GM23248 (cell line): ENCODE results near the gene TFRC. TPM values are rescaled to one million over a fixed set of nuclear protein-coding genes. Genes with fewer than 3 reads are reported as not detected.
"Not testable (repeated sequence)": the region's sequence is repeated elsewhere in the genome, so short reads cannot be mapped to it uniquely, and the experiment has no call there.

Experiments
- DNase-seq: peaks from one replicate; pipeline ENCODE4 v3.0.0-alpha.2; 2015
- H2AFZ ChIP-seq: fragments of 200-600 bp; sonication (generic); 2 replicates; pipeline ENCODE4 v1.6.1; 2016; ENCODE audit warnings: antibody characterized with exemption
- H3F3A ChIP-seq: fragments of 200-600 bp; sonication (generic); 2 replicates; pipeline ENCODE4 v1.6.1; 2016; ENCODE audit warnings: mild to moderate bottlenecking, antibody characterized with exemption, mixed run types; ENCODE audit not compliant: insufficient read depth
- H3K27ac ChIP-seq: fragments of 200-600 bp; sonication (generic); 2 replicates; pipeline ENCODE4 v1.5.1; 2016; ENCODE audit warnings: mild to moderate bottlenecking
- H3K27me3 ChIP-seq: fragments of 200-600 bp; sonication (generic); replicated peaks from 2 replicates; pipeline ENCODE4 v1.6.1; 2016; ENCODE audit warnings: mild to moderate bottlenecking; ENCODE audit not compliant: insufficient read depth
- H3K36me3 ChIP-seq: fragments of 200-600 bp; sonication (generic); 2 replicates; pipeline ENCODE4 v1.6.1; 2016; ENCODE audit warnings: low read depth, mild to moderate bottlenecking
- H3K4me1 ChIP-seq: fragments of 200-600 bp; sonication (generic); 2 replicates; pipeline ENCODE4 v1.6.1; 2016; ENCODE audit warnings: mild to moderate bottlenecking; ENCODE audit not compliant: insufficient read depth
- H3K4me2 ChIP-seq: fragments of 200-600 bp; sonication (generic); one replicate; pipeline ENCODE4 v1.6.1; 2016; ENCODE audit warnings: mild to moderate bottlenecking; ENCODE audit not compliant: unreplicated experiment
- H3K4me3 ChIP-seq: fragments of 200-600 bp; sonication (generic); 2 replicates; pipeline ENCODE4 v1.5.1; 2016; ENCODE audit warnings: mild to moderate bottlenecking
- H3K79me2 ChIP-seq: fragments of 200-600 bp; sonication (generic); 2 replicates; pipeline ENCODE4 v1.6.1; 2016; ENCODE audit warnings: mild to moderate bottlenecking; ENCODE audit not compliant: insufficient read depth
- H3K9ac ChIP-seq: fragments of 200-600 bp; sonication (generic); 2 replicates; pipeline ENCODE4 v1.6.1; 2016; ENCODE audit warnings: mild to moderate bottlenecking
- H3K9me2 ChIP-seq: fragments of 200-600 bp; sonication (generic); 2 replicates; pipeline ENCODE4 v1.6.1; 2016; ENCODE audit warnings: mixed run types, mild to moderate bottlenecking, moderate library complexity; ENCODE audit not compliant: insufficient read depth
- H3K9me3 ChIP-seq: fragments of 200-600 bp; sonication (generic); one replicate; pipeline ENCODE4 v1.6.1; 2017; ENCODE audit warnings: low read depth
- H4K20me1 ChIP-seq: fragments of 200-600 bp; sonication (generic); 2 replicates; pipeline ENCODE4 v1.6.0; 2016; ENCODE audit not compliant: insufficient read depth
- EZH2 ChIP-seq: fragments of 200-600 bp; sonication (generic); IDR thresholded peaks from 2 replicates; pipeline ENCODE4 v1.6.1; 2018; ENCODE audit warnings: antibody characterized with exemption, mild to moderate bottlenecking; ENCODE audit not compliant: insufficient read depth, poor library complexity, severe bottlenecking
- EZH2phosphoT487 ChIP-seq: fragments of 200-600 bp; sonication (generic); IDR thresholded peaks from 2 replicates; pipeline ENCODE4 v1.6.1; 2018; ENCODE audit warnings: antibody characterized with exemption, moderate library complexity, mild to moderate bottlenecking, low read depth; ENCODE audit not compliant: insufficient read depth
- WGBS, 2 experiments: methylation state at CpG; one replicate each; pipeline ENCODE4 v1.1.6; 2015 to 2017; ENCODE audit warnings: low lambda C conversion rate in 2 of 2, low coverage in 1 of 2; ENCODE audit errors: missing lambda C conversion rate in 2 of 2; 5-methylcytosine and 5-hydroxymethylcytosine counted together
- in situ Hi-C: fragments of 300-500 bp; cut with MboI; formaldehyde crosslinking; loops from 2 replicates; pipeline ENCODE4 v1.15.0; 2020
- polyA plus RNA-seq: library from polyadenylated mRNA; unstranded; fragments of >200 nt; fragmentation: Nextera tagmentation; extraction: Ambion mirVana; gene quantifications from 2 replicates; pipeline ENCODE4 v1.2.1, GENCODE V29; 2016
- total RNA-seq: library from RNA; depleted of rRNA; stranded (reverse); fragments of >200 nt; shearing (Covaris generic); gene quantifications from 2 replicates; pipeline ENCODE4 v1.2.3, GENCODE V29; 2014

The TFRC gene
- total and polyA plus RNA-seq, 2 experiments from 2014 or later: 64.1 to 107 TPM

DNA sequence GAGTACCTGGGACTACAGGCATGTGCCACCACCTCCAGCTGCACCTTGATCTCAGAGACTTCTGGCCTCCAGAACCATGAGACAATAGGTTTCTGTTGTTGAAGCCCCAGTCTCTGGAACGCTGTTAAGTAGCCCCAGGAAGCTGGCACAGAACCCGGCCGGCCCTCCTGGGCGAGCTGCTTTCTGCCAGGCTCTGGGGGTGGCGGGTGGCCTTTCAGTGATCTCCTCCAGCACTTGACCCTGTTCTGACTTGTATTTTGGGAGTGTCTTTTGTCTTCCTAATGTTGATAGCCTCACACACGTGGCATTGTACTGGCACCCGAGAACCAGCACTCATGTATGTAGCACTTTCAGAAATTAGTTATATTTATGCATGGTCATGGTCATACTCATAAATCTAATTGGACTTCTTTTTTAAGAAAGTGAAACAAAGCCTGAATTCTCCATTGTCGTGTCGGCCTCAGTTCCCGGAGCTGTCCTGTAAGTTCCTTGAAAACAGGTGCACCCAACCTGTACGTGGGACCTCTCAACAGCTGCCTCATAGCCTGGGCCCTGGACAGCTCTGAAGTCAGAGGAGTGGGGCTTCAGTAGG lies 74.0 kb downstream of the TFRC start:
- Histone ChIP-seq H4K20me1 (no peaks in the 10 kb centered on the region), H3K36me3 (no peaks in the 10 kb centered on the region), H3K9me2 (no peaks in the 10 kb centered on the region), H3K4me1 (no peaks in the 10 kb centered on the region), H3K4me2 (no peak overlapping the region), H3K27ac (no peak overlapping the region), H3K27me3 (peaks cover 31% of the 10 kb centered on the region), H3K9me3 (no peaks in the 10 kb centered on the region), H3K79me2 (no peaks in the 10 kb centered on the region), H3K9ac (no peak overlapping the region), H2AFZ (no peak overlapping the region), H3K4me3 (no peak overlapping the region), H3F3A (no peaks in the 10 kb centered on the region)
- WGBS, 2 experiments: 66 to 70% methylated on average over 11 of the region's 11 CpGs
- no peak for TF ChIP-seq EZH2
- TF ChIP-seq EZH2phosphoT487: no peak
- no peak for DNase-seq
- in situ Hi-C loops: no loop called here

GRCh38 chr3:196005338-196005737 lies 76.6 kb downstream of the TFRC start:
- H3K4me2 ChIP-seq, H3K9ac ChIP-seq, H2AFZ ChIP-seq, H3K4me3 ChIP-seq, H4K20me1 ChIP-seq, H3K9me3 ChIP-seq, H3F3A ChIP-seq, H3K36me3 ChIP-seq, DNase-seq, H3K27ac ChIP-seq, H3K9me2 ChIP-seq, H3K4me1 ChIP-seq, H3K79me2 ChIP-seq, in situ Hi-C loops: not testable (repeated sequence)
- WGBS, 2 experiments: 59% methylated on average over 7 to 10 of the region's 10 CpGs
- peaks cover 32% of the 10 kb centered on the region for H3K27me3 ChIP-seq

- in situ Hi-C loops, H3K4me2 ChIP-seq, H3K9me2 ChIP-seq, DNase-seq, H2AFZ ChIP-seq, H3K79me2 ChIP-seq, H3K36me3 ChIP-seq, H3F3A ChIP-seq, H4K20me1 ChIP-seq, H3K27ac ChIP-seq, H3K9me3 ChIP-seq, H3K9ac ChIP-seq, H3K4me3 ChIP-seq, H3K4me1 ChIP-seq: not testable (repeated sequence)
- peaks cover 24% of the 10 kb centered on the region for H3K27me3 ChIP-seq
- WGBS, 2 experiments: 47 to 50% methylated on average over 17 of the region's 17 CpGs
Measured at GRCh38 chr3:196004359-196005052, 77.4 kb downstream of the TFRC start.

DNA sequence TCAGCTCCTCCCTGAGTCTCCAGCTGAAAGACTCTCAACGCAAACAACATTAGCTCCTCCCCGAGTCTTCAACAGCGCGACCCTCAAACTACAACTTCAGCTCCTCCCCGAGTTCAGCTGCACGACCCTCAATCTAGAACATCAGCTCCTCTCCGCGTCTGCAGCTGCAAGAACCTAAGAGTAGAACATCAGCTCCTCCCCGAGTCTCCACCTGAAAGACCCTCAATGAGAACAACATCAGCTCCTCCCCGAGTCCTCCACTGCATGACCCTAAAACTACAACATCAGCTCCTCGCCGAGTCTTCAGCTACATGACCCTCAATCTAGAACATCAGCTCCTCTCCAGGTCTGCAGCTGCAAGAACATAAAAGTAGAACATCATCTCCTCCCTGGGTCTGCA lies 78.3 kb downstream of the TFRC start:
- DNase-seq: no peak
- Histone ChIP-seq H3K9me2 (no peaks in the 10 kb centered on the region), H3K79me2 (no peaks in the 10 kb centered on the region), H3K9me3 (no peaks in the 10 kb centered on the region), H3K27me3 (peaks cover 28% of the 10 kb centered on the region), H3K4me1 (no peaks in the 10 kb centered on the region), H2AFZ (no peak overlapping the region), H3K4me3 (no peak overlapping the region), H3K36me3 (no peaks in the 10 kb centered on the region), H3K9ac (no peak overlapping the region), H4K20me1 (no peaks in the 10 kb centered on the region), H3F3A (no peaks in the 10 kb centered on the region), H3K4me2 (no peak overlapping the region), H3K27ac (no peak overlapping the region)
- WGBS, 2 experiments: 71 to 72% methylated on average over 12 of the region's 12 CpGs
- in situ Hi-C loops: no loop called here
- TF ChIP-seq EZH2phosphoT487 (no peak), EZH2 (no peak)

DNA sequence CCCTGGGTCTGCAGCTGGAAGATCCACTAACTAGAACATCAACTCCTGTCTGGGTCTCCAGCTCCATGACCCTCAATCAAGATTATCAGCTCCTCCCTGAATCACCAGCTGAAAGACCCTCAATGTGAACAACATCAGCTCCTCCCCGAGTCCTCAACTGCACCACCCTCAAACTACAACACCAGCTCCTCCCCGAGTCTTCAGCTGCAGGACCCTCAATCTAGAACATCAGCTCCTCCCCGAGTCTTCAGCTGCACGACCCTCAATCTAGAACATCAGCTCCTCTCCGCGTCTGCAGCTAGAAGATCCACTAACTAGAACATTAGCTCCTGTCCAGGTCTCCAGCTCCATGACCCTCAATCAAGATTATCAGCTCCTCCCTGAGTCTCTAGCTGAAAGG lies 79.2 kb downstream of the TFRC start:
- H3K9ac ChIP-seq, H2AFZ ChIP-seq, H3K4me3 ChIP-seq, H3F3A ChIP-seq, H3K36me3 ChIP-seq, DNase-seq, in situ Hi-C loops, H3K27ac ChIP-seq, H4K20me1 ChIP-seq, H3K4me1 ChIP-seq, H3K4me2 ChIP-seq, H3K79me2 ChIP-seq, H3K9me2 ChIP-seq, H3K9me3 ChIP-seq: not testable (repeated sequence)
- H3K27me3 ChIP-seq: peaks cover 35% of the 10 kb centered on the region
- WGBS, 2 experiments: 56 to 65% methylated on average over 6 of the region's 6 CpGs

- H2AFZ ChIP-seq: not testable (repeated sequence)
Measured at GRCh38 chr3:196001240-196001639, 80.7 kb downstream of the TFRC start.

DNA sequence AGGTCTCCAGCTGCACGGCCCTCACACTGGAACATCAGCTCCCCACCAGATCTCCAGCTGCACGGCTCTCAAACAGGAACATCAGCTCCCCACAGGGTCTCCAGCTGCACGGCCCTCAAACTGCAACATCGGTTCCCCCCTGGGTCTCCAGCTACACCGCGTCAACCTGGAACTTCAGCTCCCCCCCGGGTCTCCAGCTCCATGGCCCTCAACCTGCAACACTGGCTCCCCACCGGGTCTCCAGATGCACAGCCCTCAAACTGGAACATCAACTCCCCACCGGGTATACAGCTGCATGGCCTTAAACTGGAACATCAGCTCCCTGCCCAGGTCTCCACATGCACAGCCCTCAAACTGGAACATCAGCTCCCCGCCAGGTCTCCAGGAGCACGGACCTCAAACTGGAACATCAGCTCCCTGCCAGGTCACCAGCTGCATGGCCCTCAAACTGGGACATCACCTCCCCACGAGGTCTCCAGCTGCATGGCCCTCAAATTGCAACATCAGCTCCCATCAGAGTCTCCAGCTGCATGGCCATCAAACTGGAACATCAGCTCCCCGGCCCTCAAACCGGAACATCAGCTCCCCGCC lies 81.4 kb downstream of the TFRC start:
- WGBS, 2 experiments: 55 to 64% methylated on average over 9 to 14 of the region's 15 CpGs
- H3K36me3 ChIP-seq, H3K4me1 ChIP-seq, H3K4me2 ChIP-seq, in situ Hi-C loops, H3K79me2 ChIP-seq, H4K20me1 ChIP-seq, H3K9me3 ChIP-seq, H3K27ac ChIP-seq, H2AFZ ChIP-seq, DNase-seq, H3K9me2 ChIP-seq, H3K4me3 ChIP-seq, H3F3A ChIP-seq, H3K9ac ChIP-seq: not testable (repeated sequence)
- peaks cover 35% of the 10 kb centered on the region for H3K27me3 ChIP-seq

More at GRCh38 chr3:196001240-196001639, 80.7 kb downstream of the TFRC start:
- 56 to 61% methylated on average over 7 of the region's 7 CpGs for WGBS, 2 experiments
- H3K4me3 ChIP-seq, in situ Hi-C loops, H3K9me2 ChIP-seq, H3K36me3 ChIP-seq, H3F3A ChIP-seq, H3K27ac ChIP-seq, DNase-seq, H3K9ac ChIP-seq, H3K9me3 ChIP-seq, H3K4me2 ChIP-seq, H3K4me1 ChIP-seq, H4K20me1 ChIP-seq, H3K79me2 ChIP-seq: not testable (repeated sequence)
- H3K27me3 ChIP-seq: peaks cover 35% of the 10 kb centered on the region
